Measurements from ENCODE around the gene ROBO1. TPM values are rescaled to one million over a fixed set of nuclear protein-coding genes. Genes with fewer than 3 reads are reported as not detected.

Gene ROBO1
- total and polyA plus RNA-seq, 2 of the 8 experiments (the other 6 are each of a cell fraction or from before 2014, with no cell fraction given) = 51.4 to 91.0 TPM

DNA sequence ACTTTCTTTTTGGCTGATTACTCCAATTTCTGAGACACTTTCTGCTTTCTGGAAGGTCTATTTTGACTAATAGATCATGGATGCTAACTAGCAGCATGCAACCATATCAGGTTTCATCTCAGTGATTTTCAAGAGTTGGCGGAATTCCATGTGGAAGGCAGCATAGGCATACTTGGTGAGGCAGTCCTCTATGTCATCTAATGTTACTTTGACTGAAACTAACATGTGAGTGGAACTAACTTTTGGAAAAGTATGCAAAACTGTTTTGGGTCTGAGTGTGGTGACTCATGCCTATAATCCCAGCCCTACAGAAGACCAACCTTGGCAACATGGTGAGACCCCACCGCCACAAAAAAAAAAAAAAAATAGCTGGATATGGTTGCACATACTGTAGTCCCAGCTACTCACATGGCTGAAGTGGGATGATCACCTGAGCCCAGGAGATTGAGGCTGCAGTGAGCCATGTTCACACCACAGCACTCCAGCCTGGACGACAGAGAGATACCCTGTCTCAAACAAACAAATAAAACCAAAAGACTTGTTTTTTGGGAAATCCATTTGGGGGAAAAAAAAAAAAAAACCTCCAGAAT lies 1033.7 kb downstream of the ROBO1 start:
- no peak overlapping the region for H2BK5ac ChIP-seq (ENCODE audit: low read depth, low read length)
- no peak for FAIRE-seq
- no peak overlapping the region for H2BK12ac ChIP-seq (ENCODE audit: low read depth, low read length)
- H2BK20ac ChIP-seq (ENCODE audit: low read length) = no peak overlapping the region
- no peak for DNase-seq (ENCODE audit: low read depth in 1 of 2, low spot score in 2 of 2)
- H3K79me2 ChIP-seq (ENCODE audit: control insufficient read depth in 1 of 2, insufficient read depth in 2 of 2, low read length in 2 of 2) = no peaks in the 10 kb centered on the region
- H4K5ac ChIP-seq (ENCODE audit: insufficient read length, low read depth, low read length) = no peak overlapping the region
- no peaks in the 10 kb centered on the region for H3K9me3 ChIP-seq (ENCODE audit: insufficient read depth in 2 of 2, low read depth in 1 of 2, low read length in 1 of 2)
- H2BK15ac ChIP-seq (ENCODE audit: low read length) = no peak overlapping the region
- CTCF ChIA-PET (ENCODE audit: partially characterized antibody) = interaction anchor here (0.9 kb wide), 1 partner anchor 13 kb away, joined by 3 read pairs; no protein-coding TSS in a partner anchor
- H3K4me2 ChIP-seq (ENCODE audit: insufficient read depth in 1 of 2, low read depth in 2 of 2, low read length in 2 of 2) = no peak overlapping the region
- H3K14ac ChIP-seq (ENCODE audit: insufficient read length) = no peak overlapping the region
- H3K27me3 ChIP-seq (replicated peaks in 1 of 4; ENCODE audit: control insufficient read depth in 3 of 4, extremely low read depth in 1 of 4, insufficient read depth in 3 of 4, low read length in 3 of 4) = no peaks in the 10 kb centered on the region
- no peak overlapping the region for H2BK120ac ChIP-seq (replicated peaks; ENCODE audit: low read depth, low read length)
- H3K79me1 ChIP-seq (ENCODE audit: low read depth, low read length) = no peaks in the 10 kb centered on the region
- peaks cover 0 to 5% (median 1%) of the 10 kb centered on the region in 4 experiments; a peak in 2 of 7 replicates for H3K4me1 ChIP-seq (replicated peaks in 1 of 4; ENCODE audit: control insufficient read depth in 3 of 4, insufficient read depth in 4 of 4, low read length in 3 of 4)
- POLR2A ChIA-PET (ENCODE audit: partially characterized antibody) = no interaction called here
- no peak overlapping the region for H4K91ac ChIP-seq (replicated peaks; ENCODE audit: insufficient read length, low read length)
- 76% methylated on average over 3 of the region's 3 CpGs; no CpG with 5 or more reads in 1 of the 2 experiments for WGBS, 2 experiments (ENCODE audit: extremely low coverage in 1 of 2, insufficient coverage in 1 of 2, insufficient read length in 1 of 2, insufficient replicate concordance in 2 of 2, low coverage in 1 of 2, low lambda C conversion rate in 2 of 2, missing lambda C conversion rate in 1 of 2)
- H3K4me3 ChIP-seq (ENCODE audit: extremely low read depth in 1 of 4, insufficient read depth in 2 of 4, low read depth in 3 of 4, low read length in 4 of 4) = no peak overlapping the region
- no peak overlapping the region for H2AFZ ChIP-seq (ENCODE audit: low read length)
- H3K23me2 ChIP-seq (ENCODE audit: low read depth, low read length) = no peaks in the 10 kb centered on the region
- no peak overlapping the region for H3K9ac ChIP-seq (replicated peaks in 1 of 4; ENCODE audit: extremely low read depth in 1 of 4, low read depth in 3 of 4, low read length in 3 of 4)
- H3K56ac ChIP-seq (replicated peaks; ENCODE audit: insufficient read length, low read depth, low read length) = no peak overlapping the region
- no peak overlapping the region for H3K27ac ChIP-seq (ENCODE audit: low read depth, low read length)
- no peak overlapping the region for H4K8ac ChIP-seq (ENCODE audit: extremely low read depth, insufficient read depth, low read length)
- H3K18ac ChIP-seq (ENCODE audit: extremely low read depth, low read length) = no peak overlapping the region
- H3K4ac ChIP-seq (replicated peaks; ENCODE audit: insufficient read length, low read depth, low read length) = no peak overlapping the region
- TF ChIP-seq RAD21 (IDR thresholded peaks at IDR 0.05 in 1 of 2, conservative IDR thresholded peaks at IDR 0.05 in 1 of 2; ENCODE audit: low read depth in 2 of 2, low read length in 2 of 2) = no peak
- TF ChIP-seq HDAC6 (IDR thresholded peaks at IDR 0.05; ENCODE audit: low read depth, low read length) = no peak
- TF ChIP-seq SUZ12 (IDR thresholded peaks at IDR 0.05; ENCODE audit: low read length) = no peak
- TF ChIP-seq, protein P1, sequence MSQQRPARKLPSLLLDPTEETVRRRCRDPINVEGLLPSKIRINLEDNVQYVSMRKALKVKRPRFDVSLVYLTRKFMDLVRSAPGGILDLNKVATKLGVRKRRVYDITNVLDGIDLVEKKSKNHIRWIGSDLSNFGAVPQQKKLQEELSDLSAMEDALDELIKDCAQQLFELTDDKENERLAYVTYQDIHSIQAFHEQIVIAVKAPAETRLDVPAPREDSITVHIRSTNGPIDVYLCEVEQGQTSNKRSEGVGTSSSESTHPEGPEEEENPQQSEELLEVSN (IDR thresholded peaks at IDR 0.05) = no peak
- no peak for TF ChIP-seq CHD2 (IDR thresholded peaks at IDR 0.05; ENCODE audit: low read length)
- TF ChIP-seq NRF1 (IDR thresholded peaks at IDR 0.05; ENCODE audit: low read depth, low read length) = no peak
- no peak for TF ChIP-seq CTBP2 (IDR thresholded peaks at IDR 0.05; ENCODE audit: borderline replicate concordance, insufficient read depth, insufficient read length, low read length)
- no peak overlapping the region for H2AK5ac ChIP-seq (ENCODE audit: low read depth, low read length)
- no peaks in the 10 kb centered on the region for H4K20me1 ChIP-seq (replicated peaks in 1 of 2; ENCODE audit: control insufficient read depth in 1 of 2, insufficient read depth in 2 of 2, low read length in 2 of 2)
- no peaks in the 10 kb centered on the region for H3K36me3 ChIP-seq (ENCODE audit: control insufficient read depth in 2 of 4, insufficient read depth in 4 of 4, low read length in 3 of 4)
- H3K23ac ChIP-seq (ENCODE audit: insufficient read length) = no peak overlapping the region
